GM18520 (cell line): Measurements from ENCODE around the gene FEM1B.

Experiments
- ATAC-seq: cut with Tn5 transposase; IDR thresholded peaks from one replicate; pipeline ENCODE4 v1.9.1; 2021; ENCODE audit not compliant: unreplicated experiment

Gene FEM1B

DNA sequence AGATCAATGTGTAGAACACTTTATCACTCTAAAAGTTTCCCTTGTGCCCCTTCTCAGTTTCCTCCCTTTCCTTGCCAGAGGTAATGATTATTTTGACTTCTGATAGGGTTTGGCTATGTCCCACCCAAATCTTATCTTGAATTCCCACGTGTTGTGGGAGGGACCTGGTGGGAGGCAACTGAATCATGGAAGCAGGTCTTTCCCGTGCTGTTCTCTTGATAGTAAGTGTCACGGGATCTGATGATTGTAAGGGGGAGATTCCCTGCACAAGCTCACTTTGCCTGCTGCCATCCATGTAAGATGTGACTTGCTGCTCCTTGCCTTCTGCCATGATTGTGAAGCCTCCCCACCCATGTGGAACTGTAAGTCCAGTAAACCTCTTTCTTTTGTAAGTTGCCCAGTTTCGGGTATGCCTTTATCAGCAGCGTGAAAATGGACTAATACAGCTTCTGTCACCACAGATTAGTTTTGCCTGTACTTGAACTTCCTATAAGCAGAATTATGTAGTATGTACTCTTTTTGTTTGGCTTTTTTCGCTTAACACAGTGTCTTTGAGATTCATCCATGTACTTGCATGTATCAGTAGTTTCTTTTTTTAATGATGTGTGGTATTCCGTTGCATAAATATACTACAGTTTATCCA is 7.2 kb downstream of the FEM1B start:
- no peak for ATAC-seq

DNA sequence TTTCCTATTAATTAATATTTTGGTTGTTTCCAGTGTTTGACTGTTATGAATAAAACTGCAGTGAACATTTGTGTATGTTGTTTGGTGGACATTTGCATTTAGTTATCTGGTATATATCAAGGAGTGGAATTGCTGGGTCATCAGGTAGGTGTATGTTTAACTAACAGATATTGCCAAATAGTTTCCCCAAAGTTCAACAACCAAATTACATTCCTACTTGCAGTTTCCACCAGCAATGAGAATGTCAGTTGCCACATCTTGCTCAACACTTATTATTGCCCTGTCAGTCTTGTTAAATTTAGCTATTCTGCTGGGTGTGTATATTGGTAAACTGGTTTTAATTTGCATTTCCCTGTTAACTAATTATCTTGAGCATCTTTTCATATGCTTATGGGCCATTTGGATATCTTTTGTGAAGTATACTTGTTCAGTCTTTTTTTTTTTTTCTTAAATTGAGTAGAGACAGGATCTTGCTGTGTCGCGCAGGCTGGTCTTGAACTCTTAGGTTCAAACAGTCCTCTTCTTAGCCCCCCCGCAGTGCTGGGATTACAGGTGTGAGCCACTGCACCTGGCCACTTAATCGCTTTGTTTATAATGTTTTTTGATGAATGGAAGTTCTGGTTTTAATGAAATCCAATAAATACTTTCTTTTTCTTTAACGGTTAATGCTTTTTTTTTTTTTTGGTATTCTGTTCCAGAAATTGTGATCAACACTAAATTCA is 7.9 kb downstream of the FEM1B start:
- no peak for ATAC-seq

DNA sequence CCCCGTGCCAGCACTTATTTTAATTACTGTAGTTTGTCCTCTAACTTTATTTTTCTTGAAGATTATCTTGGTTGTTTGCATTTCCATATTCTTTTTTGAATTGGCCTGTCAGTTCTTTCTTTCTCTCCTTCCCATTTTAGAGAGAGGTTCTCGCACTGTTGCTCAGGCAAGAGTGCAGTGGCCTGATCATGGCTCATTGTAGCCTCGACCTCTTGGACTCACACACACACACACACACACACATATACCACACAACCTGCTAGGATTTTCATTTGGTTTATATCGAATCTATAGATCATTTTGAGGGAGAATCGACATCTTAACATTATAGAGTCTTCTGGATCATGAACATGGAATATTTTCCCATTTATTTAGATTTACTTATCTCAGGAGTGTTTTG is 8.7 kb downstream of the FEM1B start:
- no peak for ATAC-seq

DNA sequence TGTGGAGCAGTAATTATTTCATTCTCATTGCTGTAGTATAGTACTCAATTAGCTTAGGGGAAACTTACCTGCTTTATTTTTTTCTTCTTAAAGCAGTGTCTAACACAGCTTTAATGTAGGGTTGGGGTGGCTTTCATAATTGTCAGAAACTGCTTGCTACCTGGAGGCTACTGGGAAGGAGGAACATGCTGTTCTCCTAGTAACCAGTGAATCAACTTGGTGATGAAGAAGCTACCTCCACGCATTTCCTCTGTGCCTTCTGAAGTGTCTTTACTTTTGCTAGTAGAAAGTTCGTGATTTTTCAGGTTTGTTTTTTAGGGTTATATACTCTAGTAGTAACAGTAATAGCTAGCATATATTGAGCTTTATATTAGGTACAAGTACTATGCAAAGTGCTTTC is 11.5 kb downstream of the FEM1B start:
- ATAC-seq = no peak

DNA sequence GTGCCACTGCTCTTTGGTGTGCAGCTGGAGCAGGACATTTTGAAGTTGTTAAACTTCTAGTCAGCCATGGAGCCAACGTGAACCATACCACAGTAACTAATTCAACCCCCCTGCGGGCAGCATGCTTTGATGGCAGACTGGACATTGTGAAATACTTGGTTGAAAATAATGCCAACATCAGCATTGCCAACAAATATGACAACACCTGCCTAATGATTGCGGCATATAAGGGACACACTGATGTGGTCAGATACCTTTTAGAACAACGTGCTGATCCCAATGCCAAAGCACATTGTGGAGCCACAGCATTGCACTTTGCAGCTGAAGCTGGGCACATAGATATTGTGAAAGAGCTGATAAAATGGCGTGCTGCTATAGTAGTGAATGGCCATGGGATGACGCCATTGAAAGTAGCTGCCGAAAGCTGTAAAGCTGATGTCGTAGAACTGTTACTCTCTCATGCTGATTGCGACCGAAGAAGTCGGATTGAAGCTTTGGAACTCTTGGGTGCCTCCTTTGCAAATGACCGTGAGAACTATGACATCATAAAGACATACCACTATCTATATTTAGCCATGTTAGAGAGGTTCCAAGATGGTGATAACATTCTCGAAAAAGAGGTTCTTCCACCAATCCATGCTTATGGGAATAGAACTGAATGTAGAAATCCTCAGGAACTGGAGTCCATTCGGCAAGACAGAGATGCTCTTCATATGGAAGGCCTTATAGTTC is 12.2 kb downstream of the FEM1B start:
- ATAC-seq = no peak

DNA sequence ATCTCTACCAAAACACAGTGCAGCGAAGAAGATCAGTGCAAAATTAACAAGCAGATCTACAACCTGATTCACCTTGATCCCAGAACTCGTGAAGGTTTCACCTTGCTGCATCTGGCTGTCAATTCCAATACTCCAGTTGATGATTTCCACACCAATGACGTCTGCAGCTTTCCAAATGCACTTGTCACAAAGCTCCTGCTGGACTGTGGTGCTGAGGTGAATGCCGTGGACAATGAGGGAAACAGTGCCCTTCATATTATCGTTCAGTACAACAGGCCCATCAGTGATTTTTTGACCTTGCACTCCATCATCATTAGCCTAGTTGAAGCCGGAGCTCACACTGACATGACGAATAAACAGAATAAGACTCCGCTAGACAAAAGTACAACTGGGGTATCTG is 13.2 kb downstream of the FEM1B start:
- ATAC-seq = no peak

DNA sequence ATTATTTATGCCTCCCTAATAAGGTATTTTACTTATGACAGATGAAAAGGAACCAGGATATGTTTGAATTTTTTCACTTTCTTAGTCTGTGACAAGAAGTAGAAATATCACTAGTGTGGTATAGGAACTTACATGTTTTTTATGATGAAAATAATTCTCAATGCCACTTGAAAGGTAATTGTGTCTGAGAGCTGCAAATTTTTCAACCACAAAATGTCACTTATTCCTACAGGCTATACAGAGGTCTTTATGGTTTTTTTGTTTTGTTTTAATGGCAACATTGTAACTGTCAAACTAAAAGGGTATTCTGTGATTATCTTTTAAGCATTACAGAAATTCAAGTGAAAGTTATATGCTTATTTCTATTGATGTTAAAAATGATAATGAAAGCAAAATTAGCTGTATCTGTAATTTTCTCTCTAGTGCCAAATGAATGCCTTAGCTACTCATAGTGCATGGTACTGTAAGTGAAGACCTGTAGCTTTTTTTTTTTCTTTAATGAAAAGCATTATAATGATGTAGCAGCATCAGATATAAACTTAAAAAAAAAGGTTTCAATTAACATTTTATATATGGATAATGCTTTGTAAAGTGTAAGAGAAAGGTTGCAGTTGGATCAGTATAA is 14.7 kb downstream of the FEM1B start:
- no peak for ATAC-seq

DNA sequence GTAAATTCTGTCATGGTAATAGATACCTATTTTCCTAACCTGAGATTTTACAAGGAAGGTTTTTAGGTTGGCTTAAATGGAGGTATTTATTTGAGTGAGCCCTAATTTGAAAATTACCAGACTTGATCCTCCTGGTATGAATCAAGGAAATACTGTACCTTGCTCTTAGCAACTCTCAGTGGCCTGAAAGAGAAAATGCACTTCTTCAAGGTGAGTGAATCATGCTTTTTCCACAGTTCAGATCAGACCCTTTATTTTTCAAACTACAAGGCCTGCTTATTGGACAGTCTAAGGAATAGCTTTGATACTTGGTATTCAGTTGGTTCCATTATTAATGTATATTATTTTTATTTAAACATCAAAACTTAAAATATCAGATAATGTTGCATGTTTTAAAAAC is 15.4 kb downstream of the FEM1B start:
- no peak for ATAC-seq

DNA sequence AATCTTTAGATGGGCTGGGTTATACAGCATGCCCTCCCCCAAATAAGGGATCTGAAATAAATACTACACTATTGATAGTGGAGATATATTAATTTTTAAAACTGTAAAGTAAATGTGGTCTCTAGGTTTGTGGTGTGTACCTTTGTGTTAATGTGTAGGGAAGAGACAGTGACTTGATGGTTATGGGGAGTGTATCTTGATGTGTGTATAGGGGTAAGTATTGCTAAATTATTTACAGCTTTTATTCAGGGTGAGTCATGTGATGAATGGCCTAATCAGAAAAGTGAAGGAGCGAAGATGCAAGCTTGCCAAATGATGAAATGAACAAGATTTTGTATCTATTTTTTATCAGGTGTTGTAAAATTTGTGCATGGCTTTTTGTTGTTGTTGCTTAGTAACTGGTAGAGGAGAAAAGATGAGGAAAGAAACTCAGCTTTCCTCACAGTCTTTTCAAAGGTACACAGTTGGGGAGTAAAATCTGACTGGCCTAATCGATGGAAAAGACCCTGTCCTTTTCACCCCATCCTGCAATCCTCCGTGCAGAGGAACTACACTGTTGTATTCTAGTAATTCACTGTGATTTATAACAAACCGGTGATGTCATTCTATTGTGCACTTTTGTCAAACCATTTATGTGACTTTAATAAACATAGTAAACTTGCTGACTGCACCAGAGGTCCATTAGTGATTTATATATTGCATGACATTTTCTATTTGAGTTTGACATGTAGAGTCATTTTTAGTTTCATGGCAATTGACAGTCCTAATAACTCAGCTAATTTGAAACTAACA is 17.7 kb downstream of the FEM1B start:
- no peak for ATAC-seq

DNA sequence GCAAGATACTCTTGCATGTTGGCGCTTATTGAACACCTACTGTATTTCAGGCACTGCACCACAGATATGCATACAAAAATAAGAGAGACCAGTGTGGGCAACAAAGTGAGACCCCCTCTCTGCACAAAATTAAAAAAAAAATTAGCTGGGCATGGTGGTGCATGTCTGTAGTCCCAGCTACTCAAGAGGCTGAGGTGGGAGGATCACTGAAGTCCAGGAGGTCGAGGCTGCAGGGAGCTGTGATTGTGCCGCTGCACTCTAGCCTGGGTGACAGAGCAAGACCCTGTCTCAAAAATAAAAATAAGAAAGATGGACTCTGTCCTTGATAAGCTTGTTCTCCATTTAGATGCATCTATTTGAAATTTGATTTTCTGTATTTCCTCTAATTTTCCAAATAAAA is 20.8 kb downstream of the FEM1B start:
- ATAC-seq = no peak

DNA sequence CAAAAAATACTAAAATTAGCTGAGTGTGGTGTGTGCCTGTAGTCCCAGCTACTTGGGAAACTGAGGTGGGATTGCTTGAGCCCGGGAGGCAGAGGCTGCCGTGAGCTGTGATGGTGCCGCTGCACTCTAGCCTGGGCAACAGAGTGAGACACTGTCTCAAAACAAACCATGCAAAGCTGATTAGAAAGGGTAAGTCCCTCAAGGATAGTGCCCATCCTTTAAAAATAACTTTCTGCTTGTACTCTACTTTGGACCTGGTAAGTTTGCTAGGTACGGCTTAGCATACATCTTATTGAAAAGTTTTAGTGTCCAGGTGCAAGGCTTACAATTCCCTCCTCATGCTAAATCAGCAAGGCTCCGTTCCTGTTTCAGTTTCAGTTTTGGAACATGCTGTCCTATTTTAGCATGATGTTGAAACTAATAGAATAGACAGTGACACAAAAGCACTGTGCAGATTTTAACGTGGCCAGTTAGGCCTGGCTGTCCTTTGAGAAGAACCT is 21.4 kb downstream of the FEM1B start:
- peak; percentile 58 for ATAC-seq

DNA sequence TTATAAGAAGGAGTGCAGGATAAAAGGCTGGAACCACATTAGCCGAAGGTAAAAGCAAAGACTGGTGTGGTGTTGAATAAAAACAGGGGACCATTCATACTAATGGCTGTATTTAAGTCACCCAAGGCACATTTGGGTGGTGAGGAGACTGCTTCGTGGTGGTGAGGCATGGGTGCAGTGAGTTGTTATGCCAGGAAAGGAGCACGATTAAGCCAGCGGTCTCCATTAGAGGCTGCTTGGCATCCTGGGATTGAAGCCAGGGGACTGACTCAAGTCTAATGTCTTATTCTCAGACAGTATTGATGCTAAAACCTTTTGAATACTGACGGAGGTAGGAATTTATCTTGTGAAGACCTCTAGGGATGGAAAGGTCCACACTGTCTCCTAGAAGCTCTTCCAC is 21.9 kb downstream of the FEM1B start:
- ATAC-seq = no peak

DNA sequence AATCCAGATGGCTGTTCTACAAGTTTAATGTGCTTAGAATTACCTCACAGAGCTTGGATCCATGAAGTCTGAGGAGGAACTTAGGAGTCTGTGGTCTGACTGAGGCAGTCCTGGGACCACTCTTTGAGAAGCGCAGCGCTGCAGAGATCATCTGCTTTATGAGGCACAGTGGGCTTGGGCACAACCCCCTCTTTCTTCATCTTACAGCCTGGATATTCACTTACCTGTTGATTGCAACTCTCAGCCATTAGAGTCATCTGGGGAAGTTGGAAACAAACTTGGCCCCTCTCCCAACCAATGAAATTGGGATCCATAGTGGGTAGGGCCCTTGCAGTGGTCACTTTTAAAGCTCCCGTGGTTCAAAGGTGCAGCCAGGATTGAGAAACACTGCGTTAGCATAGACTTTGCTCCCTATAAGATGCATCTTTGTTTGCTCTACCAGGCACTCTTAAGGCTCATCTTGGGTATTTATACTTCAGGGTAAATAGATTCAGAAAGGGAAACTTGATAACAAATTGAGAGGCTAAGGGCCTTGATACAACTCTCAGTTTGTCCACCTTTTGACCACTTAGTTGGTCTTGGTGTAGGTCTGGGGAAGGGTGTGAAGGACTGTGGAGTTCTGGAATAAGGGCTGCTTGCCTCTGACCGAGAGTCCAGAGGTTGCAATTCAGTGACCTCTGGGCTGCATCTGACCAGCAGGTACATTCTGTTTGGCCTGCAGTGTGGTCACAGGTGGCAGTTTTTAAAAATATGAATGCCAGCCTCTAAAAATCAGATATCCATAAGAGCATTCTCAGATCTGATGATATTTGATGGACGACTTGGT is 22.8 kb downstream of the FEM1B start:
- ATAC-seq = no peak

DNA sequence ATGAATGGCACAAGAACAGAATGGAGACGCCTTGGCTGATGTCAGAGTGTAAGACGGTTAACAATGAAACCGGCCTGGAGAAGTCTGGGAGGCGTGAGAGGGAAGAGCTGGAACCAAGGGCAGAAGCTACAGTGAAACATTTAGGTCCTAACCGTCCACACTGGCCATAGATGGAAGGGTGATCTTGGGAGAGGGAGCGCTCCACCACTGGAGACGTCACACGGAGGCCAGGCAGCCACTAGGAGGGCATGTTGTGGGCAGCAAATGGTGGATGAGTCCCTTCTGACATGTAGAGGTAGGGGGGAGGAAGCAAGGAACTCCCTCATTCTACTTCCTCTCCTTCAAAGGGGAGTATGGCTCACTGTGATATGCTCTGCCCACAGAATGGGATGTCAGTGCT is 23.8 kb downstream of the FEM1B start:
- ATAC-seq = no peak

DNA sequence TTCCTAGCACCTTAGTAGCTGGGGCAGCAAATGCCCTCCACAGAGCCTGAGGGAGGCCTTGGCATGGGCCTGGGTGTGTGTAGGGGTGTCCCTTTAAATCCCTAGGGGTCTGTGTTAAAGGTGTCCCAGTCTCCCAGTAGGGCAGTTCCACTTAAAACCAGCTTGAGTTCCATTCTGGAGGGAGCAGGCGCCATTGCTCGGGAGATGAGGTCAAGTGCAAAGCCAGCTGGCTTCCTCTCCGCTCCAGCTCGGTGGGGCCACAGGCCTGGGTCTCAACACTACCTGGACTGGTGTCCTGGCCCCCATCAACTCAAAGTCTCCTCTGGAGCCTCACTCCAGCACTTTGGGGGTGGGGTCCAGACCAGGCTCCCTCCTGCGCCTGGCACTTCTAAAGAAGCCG is 25.2 kb downstream of the FEM1B start:
- no peak for ATAC-seq

DNA sequence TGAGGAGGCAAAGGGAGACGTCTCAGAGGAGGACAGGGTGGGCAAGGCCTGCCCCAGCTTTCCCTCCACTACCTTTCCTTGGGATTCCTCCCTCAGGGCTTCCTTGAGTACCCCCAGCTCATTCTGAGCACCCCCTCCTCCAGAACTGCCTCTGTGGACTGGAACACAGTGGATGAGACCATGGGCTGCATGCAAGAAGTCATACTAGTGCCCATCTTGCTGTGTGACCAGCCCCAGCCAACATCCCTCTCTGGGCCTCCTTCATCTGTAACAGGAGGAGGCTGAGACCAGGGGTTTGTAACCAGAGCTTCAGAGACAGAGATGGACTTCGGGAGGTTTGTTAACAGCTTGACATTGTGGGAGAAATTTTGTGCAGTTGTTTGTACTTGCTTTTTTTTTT is 25.6 kb downstream of the FEM1B start:
- no peak for ATAC-seq

DNA sequence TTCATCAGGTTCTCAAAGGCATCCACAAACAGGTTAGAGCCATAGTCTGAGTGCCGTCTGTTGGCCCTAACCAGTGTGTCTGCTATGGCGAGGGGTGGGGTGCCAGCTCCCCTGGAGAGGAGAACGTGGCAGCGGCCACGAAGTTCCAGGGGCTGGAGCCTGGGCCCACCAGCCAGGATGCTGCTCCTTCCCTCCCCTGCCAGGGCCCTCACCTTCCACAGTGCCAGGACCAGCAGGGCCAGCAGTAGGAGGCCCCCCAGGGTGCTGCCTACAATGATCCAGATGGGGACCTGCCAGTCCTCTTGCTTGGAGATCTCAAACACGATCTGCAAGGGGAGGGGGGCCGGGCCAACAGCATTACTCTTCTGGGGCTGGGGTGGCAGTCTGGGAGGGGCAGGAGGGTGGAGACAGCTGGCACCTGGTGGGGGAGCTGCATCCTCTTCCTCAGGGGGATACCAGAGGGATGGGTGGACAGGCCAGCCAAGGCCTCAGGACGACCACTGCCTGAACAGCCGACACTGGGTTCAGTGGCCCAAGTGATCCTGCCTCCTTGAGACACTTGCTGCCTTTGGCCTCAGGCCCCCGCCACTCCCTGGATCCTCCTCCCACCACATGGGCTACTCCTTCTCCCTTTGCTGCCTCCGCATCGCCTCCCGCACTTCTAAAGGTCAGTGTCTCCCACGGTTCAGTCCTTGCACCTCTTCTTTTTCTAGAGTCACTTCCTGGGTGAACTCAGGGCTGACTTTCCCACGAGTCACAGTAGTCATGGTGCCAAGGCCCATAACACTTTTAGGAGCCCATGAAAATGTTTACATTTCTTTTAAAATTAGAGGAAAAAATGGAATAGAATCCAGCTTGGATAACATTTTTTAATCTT is 26.3 kb downstream of the FEM1B start:
- ATAC-seq = no peak

DNA sequence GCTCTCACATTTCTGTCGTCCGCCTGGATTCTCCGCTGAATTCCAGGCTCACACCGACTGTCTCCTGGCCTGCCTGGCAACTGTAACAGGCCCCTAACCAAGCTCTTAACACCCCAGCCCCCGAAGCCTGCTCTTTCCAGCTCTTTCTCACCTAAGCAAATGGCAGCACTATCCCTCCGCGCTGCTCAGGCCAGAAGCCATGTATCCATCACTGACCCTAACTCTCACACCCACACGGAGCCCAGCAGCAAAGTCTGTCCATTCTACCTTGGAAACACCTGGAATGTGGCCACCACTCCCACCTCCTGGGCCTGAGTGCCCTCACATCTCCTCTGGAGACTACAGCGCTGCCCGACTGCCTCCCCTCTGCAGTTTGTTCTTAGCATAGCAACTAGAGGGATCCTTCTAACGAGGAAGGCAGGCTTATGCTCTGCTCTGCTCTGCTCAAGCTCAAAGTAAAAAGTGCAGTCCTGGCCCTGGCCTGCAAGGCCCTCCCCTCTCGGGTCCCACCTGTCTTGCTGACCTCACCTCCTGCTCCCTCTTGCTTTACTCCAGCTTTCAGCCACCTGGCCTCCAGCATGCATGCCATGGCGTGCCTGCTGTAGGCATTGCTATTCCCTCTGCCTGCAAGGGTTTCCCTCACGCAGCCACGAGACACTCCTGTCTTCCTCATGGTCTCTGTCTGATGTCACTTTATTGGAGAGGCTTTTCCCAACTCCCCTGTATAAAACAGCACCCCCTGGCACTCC is 27.2 kb downstream of the FEM1B start:
- no peak for ATAC-seq
